ENCODE measurements around the gene ARV1.

DNA sequence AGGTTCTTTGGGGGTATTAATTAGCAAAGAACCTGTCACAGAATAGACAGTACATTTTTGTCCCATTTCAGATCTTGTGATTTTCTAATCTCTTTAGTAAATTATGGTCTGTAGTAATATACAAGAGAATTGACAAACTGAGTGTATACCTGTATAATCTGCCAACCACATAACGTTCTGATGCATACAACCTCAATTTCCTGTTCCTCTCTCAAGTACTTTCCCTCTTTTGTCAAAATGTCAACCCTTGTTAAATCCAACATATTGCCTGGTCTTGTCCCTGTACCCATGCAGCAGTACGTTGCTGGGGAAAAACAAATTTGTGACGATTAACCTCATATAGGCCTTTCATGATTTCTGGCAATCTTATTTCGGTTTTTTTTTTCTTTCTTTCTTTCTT is 1.1 kb downstream of the ARV1 start:
- TF ChIP-seq, protein P1, sequence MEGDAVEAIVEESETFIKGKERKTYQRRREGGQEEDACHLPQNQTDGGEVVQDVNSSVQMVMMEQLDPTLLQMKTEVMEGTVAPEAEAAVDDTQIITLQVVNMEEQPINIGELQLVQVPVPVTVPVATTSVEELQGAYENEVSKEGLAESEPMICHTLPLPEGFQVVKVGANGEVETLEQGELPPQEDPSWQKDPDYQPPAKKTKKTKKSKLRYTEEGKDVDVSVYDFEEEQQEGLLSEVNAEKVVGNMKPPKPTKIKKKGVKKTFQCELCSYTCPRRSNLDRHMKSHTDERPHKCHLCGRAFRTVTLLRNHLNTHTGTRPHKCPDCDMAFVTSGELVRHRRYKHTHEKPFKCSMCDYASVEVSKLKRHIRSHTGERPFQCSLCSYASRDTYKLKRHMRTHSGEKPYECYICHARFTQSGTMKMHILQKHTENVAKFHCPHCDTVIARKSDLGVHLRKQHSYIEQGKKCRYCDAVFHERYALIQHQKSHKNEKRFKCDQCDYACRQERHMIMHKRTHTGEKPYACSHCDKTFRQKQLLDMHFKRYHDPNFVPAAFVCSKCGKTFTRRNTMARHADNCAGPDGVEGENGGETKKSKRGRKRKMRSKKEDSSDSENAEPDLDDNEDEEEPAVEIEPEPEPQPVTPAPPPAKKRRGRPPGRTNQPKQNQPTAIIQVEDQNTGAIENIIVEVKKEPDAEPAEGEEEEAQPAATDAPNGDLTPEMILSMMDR (optimal IDR thresholded peaks at IDR 0.05 in 1 of 3, IDR thresholded peaks at IDR 0.05 in 1 of 3, conservative IDR thresholded peaks at IDR 0.05 in 1 of 3; ENCODE audit: extremely low read depth in 1 of 3, insufficient read depth in 2 of 3, low read length in 3 of 3), result no peak
- TF ChIP-seq EZH2 (IDR thresholded peaks at IDR 0.05; ENCODE audit: low read length), result no peak
